Gastroesophageal sphincter (tissue), 3 donors: ENCODE data around the gene GOLGA8O.
"Not testable (repeated sequence)": the region's sequence is repeated elsewhere in the genome, so short reads cannot be mapped to it uniquely, and the experiment has no call there.

Experiments
- EP300 ChIP-seq: sonication (generic); formaldehyde crosslinking; IDR thresholded peaks from one replicate; pipeline ENCODE4 v1.6.1; 2017; ENCODE audit warnings: antibody characterized with exemption, mild to moderate bottlenecking
- POLR2A ChIP-seq, 2 donors: fragments of 450-650 bp; IDR thresholded peaks; one replicate each; pipeline ENCODE4 v1.6.1; 2017; ENCODE audit warnings: antibody characterized with exemption in 2 of 2, mild to moderate bottlenecking in 2 of 2, moderate library complexity in 1 of 2
- POLR2AphosphoS5 ChIP-seq: sonication (generic); formaldehyde crosslinking; IDR thresholded peaks from one replicate; pipeline ENCODE4 v1.6.1; 2017; ENCODE audit warnings: antibody characterized with exemption
- TF ChIP-seq, protein P1 (sequence below), 4 experiments: fragments of 200-600 bp in 2 of 4; fragments of 450-650 bp in 2 of 4; sonication (generic) in 1 of 4; IDR thresholded peaks; one replicate each; pipeline ENCODE4 v1.5.1; 2017 to 2019; ENCODE audit warnings: antibody characterized with exemption in 4 of 4, mild to moderate bottlenecking in 2 of 4, moderate library complexity in 2 of 4

GRCh38 chr15:32468076-32468475 is 12.6 kb upstream of the GOLGA8O start:
- TF ChIP-seq, protein P1, sequence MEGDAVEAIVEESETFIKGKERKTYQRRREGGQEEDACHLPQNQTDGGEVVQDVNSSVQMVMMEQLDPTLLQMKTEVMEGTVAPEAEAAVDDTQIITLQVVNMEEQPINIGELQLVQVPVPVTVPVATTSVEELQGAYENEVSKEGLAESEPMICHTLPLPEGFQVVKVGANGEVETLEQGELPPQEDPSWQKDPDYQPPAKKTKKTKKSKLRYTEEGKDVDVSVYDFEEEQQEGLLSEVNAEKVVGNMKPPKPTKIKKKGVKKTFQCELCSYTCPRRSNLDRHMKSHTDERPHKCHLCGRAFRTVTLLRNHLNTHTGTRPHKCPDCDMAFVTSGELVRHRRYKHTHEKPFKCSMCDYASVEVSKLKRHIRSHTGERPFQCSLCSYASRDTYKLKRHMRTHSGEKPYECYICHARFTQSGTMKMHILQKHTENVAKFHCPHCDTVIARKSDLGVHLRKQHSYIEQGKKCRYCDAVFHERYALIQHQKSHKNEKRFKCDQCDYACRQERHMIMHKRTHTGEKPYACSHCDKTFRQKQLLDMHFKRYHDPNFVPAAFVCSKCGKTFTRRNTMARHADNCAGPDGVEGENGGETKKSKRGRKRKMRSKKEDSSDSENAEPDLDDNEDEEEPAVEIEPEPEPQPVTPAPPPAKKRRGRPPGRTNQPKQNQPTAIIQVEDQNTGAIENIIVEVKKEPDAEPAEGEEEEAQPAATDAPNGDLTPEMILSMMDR (IDR thresholded peaks at IDR 0.05), result not testable (repeated sequence)
- TF ChIP-seq POLR2A (IDR thresholded peaks at IDR 0.05); POLR2AphosphoS5; EP300: not testable (repeated sequence)
